ELF-1 (cell line): Measurements from ENCODE around the gene SP100.
"Not testable (repeated sequence)": the region's sequence is repeated elsewhere in the genome, so short reads cannot be mapped to it uniquely, and the experiment has no call there.

Experiments
- DNase-seq: peaks from one replicate; pipeline ENCODE4 v3.0.0-alpha.2; 2016; ENCODE audit warnings: low read depth, low spot score

SP100 gene

DNA sequence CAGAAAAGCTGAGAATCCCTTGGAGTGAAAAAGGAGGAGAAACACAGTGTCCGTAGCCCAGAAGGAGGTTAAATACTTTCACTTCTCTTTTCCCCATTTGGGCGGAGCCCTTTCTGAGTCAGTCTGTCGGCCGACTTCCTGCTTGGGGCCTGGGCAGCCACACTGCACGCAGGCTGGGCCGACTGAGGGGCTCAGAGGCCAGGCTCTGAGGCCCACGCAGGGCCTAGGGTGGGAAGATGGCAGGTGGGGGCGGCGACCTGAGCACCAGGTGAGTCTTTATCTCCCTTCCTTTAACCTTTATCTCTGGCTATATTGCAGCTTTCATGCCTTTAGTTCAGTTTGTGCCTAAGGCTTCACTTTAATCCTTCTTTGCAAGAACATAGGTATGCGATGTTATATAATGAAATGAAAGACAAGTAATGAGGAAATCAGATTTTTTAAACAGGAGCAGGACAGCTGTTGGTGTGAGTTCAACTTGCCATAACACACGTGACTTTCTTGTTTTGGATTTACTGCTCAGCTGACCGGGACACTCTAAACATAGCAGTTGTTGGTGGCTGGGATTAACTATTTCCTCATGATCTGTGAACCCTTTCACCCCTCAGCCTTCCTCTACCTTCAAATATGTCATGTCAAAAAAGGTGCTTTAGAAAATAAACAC, at the start of gene SP100:
Gene SP100, plus strand, starts transcription at position 141 of the 661 bp plus-strand sequence. Its CDS starts 96 bp downstream, at position 237.
- peak; percentile 26 for DNase-seq

DNA sequence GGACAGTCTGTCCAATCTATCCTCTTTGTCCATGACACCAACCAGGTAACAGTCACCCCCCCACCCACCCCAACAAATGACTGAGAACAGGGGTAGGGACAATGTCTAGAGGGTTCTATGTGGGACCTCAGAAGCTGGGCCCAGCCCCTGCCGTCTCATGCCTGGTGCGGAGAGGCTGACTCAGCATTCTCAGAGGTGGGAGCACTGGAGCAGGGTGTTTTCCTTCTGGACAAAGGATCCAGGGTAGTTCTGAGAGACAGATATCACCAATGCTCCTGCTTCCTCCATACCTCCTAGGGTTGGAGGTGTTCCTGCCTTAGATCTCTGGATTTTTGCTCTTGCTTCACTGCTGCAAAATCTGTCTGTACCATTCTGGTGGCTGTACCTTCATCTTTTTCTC, 33.9 kb upstream of the SP100 start:
- no peak for DNase-seq

DNA sequence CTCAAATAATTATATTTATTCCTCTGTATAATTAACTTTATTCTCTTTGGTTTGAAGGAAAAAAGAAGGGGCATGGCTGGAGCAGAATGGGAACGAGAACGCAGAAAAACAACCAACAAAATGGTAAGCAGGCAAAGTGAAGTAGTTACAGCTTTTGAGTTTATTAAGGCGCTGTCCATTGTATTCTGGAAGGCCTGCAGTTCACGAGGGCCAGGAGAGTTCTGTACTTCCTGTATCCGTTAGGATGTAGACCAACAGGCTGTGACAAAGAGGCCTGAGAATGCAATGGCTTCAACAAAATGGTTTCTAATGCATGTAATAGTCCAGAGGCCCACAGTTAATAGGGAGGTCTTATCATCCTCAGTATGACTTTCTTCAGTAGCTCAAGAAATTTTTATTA, 32.5 kb upstream of the SP100 start:
- no peak for DNase-seq

DNA sequence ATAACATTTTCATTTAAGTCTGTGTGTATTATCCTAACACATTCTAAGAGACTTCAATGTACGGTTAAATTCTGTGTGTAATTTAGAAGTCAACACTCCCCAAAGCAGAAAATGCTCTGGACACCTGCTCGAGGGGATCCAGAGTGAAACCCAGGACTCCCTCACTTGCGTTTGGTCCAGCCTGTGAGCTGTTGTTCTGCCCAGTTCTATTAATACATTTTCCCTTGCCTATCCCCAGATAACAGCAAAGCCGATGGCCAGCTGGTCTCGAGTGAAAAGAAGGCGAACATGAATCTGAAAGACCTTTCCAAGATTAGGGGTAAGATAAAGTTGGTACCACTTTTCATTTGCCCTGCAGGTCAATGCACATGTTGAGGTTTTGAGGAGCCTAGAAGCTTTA, 31.0 kb upstream of the SP100 start:
- no peak for DNase-seq

DNA sequence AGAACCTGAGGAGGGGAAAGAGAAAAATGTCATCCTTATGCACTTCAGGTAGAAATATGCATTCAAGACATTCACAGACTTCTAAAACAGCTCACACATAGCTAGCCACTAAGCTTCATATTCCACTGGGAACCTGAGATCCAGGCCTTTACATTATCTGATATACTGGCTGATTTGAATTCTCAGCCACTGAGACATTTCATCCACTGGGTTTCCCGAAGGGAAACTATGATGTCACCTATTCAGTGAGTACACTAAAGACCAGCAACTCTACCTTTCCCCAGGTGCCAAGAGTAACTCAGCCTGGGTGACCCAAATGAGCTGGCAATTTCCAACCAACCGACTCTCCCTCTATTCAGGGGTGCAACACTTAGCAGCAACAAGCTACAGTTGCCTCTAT, 21.7 kb upstream of the SP100 start:
- DNase-seq, result no peak

DNA sequence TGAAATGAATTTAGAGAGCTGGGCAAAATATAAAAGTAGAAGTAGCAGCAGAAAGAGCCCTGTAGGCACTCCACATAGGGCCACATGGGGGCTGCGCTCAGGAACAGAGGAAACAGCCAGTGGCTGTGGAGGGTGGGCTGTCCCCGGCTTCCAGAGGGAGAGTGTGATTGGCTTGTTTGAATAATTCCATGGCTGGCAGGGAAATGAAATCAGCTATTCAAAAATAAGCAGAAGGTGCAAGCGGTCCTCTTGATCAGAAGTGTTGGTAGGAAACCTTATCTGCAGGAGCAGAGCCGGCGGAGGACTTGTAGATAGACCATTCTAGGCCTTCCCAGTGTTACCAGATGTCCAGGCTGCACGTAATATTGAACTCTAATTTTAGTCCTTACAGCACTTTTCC, 17.3 kb upstream of the SP100 start:
- not testable (repeated sequence) for DNase-seq

DNA sequence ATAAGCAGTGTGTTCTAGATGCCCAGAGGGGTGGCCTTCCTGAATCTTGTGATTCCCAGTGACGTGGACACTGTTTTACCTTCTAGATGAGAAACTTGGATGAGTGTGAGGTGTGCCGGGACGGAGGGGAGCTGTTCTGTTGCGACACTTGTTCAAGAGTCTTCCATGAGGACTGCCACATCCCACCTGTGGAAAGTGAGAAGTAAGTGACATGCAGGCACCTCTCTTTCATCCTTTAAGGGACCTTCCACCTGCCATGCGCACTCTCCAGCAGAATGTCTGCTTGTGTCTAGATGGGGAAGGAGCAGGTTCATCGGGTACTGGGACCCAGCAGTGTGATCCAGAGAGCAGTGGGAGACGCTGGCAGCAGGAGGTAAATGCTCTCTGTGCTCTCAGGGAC, 16.0 kb upstream of the SP100 start:
- DNase-seq, result no peak

DNA sequence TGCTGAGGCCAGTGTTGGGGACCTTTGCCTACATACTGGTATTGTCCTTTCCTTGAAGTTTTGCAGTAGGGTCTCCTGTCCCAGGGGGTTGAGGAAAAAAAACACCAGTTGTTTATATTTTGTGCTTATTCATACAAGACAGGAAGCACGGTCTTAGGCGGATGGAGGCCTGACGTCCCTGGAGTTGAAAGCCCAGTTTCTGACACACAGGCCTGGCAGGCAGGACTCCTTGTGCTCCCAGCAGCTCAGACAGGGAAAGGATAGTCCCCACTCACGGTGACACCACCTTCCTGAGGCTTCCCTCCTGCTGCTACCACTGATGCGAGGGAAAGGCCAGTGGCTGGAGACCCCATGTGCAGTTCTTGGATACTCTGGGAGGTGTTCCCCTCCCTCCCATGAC, 15.5 kb upstream of the SP100 start:
- no peak for DNase-seq

DNA sequence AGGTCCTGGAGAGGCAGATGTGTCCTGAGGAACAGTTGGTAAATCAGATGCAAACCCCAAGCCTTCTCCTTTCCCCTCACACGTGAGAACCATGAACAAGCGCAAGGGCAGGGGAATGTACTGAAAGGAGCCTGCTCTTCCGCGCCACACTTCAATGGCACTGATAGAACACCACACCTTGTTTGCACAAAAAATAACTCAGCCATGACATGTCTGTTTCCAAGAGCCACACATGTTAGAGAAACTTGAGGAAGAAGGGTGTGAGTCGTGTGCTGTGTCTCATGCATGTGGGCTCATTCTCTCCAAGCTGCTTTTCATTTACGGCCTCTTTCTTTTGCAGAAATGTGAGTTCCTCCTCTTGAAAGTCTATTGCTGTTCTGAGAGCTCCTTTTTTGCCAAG, 15.0 kb upstream of the SP100 start:
- not testable (repeated sequence) for DNase-seq

DNA sequence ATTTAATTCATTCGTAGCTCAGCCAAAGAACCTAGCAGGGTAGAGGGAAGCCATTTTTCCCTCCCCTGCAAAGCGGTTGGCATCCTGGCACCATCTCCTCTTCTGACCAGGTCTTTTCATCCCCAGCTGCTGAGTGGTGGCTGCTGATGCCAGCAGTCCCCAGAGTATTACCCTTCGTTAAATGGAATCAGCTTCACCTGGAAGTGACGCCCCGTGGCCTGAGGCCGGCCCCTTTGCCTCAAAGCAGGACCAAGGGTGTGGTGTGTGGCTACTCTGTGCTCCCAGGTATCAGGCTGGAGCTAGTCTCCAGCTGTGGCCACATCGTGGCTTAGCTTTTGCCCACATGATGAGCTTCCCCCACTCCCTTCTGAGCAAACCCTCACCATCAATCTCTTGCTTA, 12.3 kb upstream of the SP100 start:
- no peak for DNase-seq

DNA sequence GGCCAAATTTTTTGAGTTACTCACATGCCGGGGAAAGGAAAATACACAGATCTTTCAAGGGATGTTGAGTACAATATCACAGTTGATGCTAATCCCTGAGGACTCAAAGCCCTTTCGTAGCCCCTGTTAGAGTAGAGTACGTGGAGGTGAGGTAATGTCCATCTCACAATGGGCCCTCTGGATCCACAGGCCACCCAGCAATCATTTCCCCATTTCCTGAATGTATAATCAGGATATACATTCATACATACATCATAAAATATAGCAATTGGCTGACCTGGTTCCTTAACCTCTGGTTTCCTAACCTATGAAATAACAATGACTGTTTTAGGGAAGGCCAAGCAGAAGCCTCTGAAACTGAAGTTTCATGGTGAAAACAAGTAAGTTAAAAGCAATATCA, 10.2 kb upstream of the SP100 start:
- no peak for DNase-seq

DNA sequence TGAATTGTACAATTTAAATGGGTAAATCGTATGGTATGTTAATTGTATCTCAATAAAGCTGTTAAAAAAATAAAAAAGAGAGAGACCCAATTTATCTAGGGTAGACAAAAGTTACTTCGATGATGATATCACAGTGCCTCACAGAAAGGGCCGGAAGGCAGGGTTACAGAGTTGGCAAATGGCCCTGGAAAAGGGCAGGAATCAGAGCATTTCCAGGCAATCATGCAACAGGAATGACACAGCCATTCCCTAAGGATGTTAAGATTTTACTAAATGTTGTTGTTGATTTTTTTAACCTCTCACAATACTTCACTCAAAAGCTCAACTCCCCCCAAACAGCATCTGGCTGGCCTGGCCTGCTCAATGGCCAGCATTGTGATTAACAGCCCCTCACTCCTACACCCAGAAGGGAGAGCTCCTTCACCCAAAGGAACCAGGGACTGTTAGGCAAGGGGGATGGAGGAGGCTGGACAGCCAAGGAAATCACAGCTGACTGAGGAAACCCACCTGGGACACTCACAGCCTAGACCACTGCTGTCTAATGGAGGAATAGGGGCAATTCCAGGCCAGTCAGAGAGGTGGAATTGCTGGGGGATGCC, 7.7 kb upstream of the SP100 start:
- no peak for DNase-seq

DNA sequence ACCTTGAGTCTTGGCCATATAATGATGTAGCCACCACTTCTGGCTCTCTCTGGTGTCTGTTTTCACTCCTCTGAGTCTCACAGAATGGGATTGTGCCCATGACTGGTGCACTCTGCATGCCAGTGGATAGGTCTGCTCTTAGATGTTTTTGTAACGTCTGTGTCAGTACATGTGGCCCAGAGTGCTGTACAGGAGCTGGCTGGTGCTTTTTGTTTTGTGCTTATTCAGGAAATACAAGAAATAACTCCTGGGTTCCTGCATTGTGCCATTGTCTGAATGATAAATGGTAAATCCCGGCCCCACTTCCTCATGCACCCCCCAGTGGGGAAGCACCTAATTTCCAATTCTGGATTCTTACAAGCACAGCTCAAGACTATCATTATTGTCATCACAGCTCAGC, 6.7 kb upstream of the SP100 start:
- DNase-seq, result not testable (repeated sequence)

DNA sequence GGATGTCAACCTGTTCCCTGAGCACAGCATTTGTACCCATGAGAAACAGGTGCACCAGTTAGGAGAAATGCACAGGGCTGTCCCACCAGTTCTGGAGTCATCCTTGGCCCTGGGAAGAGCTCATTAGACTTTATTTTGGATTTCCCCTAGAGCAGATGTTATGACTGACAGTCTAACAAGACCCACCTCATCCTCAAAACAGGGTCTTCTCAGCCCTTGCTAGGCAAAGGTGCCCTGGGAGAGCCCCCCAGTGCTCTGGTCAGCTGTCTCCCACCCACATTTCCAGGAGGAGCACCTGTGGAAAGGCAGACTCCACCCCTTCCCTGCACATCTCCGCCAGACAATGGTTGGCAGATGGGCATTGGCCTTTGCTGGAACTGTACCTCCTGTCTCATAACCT, 5.7 kb upstream of the SP100 start:
- DNase-seq, result no peak

DNA sequence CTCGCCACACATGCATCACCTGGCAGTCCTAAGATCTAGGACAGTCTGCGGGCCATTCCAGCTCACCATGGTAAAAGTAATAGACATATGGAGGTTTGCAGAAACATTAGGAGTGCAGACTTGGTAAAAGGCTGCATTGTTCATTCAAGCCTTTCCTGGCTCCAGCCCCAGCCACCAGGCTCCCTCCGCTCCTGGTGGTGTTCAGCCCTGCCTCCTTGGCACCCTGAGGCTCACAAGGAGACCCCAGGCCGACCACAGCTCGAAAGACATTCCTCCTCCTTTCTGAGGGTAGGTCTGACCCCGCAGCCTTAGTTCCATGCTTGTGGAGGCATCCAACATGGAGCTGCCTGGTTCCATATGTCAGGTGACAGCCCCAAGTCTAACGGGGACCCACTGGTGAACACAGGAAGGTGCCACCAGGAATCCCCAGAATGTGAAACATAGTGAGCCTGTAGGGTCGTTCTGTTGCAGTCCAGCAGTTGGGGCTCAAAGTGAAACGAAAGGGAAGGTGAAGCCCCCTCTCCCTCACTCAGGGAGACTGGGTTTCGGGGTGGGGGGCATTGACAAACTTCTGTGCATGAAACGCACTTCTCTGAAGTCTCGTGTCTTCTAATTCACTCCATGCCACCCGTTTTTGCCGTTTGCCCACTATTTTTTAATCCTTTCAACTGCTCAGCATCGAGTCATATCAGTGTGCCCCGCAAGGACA, 5.0 kb upstream of the SP100 start:
- DNase-seq, result no peak

DNA sequence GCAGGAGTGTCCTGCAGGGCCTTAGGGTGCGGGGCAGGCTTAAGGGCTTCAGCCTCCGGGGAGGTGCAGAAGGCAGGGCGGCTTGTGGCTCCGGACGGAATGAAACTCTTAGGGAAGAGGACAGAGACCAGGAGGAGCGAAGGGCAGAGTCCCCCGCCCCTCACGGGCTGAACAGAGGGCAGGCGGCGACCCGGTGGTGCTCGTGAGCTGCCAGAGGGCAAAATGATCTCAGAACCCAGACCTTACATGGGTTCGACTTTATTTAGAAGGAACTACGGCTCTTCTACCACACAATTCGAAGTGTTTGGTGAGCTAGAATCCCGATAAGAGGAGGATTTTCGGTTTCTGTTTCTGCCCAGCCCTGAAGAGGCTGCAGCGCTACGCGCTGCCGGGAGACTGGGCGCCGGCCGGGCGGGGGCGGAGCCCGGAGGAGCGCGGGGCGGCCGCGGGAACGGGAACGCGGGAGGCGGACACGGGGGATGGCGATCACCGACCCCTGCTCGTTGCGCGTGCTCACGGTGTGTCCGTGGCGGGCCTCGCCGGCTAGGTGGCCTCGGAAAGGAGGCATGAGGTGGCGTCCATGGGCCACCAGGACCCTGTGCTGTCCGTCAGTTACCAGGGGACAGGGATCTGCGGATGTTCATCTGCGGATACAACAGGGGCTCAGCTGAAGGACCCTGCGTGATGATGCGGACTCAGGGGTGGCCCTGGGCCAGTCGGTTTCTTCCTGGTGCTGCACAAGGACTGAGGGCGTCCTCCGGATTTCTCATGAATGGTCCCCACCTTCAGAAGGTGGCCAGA, 4.2 kb upstream of the SP100 start:
- DNase-seq, result peak; percentile 64

DNA sequence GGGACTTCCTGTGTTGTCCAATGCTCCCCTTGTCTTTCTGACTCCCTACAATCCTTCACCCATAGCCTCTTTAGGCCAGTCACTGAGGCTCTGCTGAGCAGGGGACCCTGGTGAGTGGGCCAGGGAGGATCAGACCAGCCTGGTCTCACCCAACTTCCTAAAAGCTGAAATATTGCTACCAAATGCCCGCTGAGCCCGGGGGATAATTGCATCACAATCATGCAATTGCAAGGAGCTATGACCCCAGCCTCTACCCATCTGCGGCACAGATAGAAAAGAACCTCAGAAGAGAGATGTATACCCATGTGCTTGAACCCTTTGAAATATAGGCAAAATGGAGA, 3.7 kb upstream of the SP100 start:
- DNase-seq, result no peak

DNA sequence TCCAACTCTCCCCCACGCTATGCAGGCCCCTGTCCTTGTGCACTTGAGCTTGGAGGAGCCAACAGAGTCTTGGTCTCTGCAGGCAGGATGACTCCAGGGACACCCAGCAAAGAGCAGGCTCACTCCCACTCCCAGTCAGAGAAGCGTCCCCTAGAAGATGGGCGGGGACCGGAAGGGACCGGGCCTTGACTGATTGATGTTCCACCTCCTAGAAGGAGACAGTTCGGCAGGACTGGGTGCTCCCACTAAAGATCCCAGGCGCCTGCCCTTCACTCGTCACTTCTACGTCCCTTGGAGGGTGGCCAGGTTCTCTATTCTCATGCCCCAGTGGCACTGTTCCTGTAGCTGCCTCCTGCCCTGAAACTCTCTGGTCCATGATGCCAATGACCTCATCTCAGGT, 3.2 kb upstream of the SP100 start:
- DNase-seq, result no peak

DNA sequence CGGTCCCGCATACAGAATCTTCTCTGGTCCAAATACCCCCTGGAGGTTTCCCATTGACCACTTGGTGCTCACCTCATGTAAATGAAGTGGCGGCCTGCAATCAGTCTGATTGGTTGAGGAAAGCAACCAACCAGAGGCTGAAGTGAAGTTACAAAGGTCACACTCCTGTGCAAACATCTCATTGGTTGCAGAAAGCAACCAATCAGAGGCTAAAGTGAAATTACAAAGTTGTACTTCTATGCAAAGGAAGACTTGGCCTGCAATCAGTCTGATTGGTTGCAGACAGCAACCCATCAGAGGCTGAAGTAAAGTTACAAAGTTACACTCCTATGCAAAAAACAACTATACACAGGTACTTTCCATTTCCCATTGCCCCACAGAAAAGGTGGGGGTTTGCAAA, 2.5 kb upstream of the SP100 start:
- DNase-seq, result no peak

DNA sequence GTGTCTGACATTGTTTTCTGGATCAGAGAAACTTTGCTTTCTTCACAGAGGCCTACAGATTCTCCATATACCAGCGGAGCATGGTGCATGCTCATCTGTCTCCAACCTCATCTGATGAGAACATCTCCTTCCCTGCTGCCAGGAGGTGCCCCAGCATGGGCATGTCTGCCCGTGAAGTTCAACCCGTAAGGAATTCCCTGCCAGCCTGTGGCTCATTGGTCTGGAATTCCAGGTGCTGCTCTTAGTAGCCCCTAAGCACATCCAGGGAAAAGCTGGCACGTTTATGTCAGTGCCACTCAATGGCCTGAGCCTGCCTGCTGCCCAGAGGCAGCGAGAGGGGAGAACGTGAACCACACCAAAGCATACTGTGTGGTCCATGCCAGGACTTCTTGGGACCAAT, 1.7 kb upstream of the SP100 start:
- no peak for DNase-seq

DNA sequence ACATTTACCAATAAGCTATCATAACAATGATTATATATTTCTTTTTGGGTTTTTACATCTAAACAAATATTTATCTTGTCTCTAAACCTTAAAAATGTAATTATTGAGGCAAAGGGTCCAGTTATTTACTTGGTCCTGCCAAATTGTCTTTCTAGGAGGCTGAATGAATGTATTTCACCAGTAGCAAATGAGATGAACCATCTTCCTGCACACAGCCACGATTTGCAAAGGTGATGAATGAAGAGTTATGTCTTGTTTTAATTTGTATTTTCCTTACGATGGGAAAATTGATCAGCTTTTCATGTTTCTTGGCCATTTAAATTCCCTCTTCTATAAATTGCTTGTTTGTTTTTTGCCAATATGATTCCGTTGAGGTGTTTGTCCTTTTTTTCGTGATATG, 1.4 kb downstream of the SP100 start:
- no peak for DNase-seq

DNA sequence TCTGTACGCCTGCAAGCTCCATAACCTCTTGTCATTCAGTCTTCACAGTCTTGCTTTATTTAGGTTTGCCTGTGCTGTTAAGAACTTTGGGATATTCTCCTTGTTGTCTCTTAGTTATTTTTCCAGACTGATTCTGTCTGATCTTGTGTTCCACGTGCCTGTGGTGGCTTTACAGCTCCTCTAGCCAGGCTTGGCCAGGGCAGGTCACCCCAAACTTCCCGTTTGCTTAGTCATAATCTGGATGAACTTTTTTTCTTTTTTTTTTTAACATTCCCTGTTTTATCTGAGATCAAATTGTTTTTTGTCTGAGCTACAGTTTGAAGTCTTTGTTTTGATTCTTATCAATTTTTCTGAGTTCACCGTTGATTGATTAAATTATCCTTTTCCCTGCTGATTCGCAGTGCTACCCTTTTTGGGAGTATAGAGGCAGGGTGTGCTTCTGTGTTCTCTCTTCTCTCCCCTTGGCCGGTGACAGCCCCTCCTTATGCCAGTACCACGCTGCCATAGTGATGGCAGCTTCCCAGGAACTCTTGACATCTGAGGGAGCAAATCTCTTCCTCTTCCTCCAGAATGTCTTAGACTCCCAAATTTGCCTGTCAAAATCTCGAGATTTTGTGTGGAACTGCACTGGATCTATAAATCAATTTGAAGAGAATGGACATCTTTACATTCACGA, 2.5 kb downstream of the SP100 start:
- no peak for DNase-seq
